HG03378 (cell line): Measurements from ENCODE around the gene FFAR1.
A peak's percentile ranks its signal among the peaks of the same experiment; 100 is the strongest.

Source experiments
- ATAC-seq: cut with Tn5 transposase; IDR thresholded peaks from one replicate; pipeline ENCODE4 v1.9.1; 2021; ENCODE audit warnings: mild to moderate bottlenecking, moderate library complexity; ENCODE audit not compliant: unreplicated experiment

FFAR1 gene

GRCh38 chr19:35314858-35315470, 32.7 kb upstream of the FFAR1 start:
- ATAC-seq: no peak

- ATAC-seq: no peak
These were observed 31.8 kb upstream of the FFAR1 start for GRCh38 chr19:35315883-35316282.

GRCh38 chr19:35316560-35316959, 31.1 kb upstream of the FFAR1 start:
- ATAC-seq: no peak

- ATAC-seq: no peak
These were observed 30.1 kb upstream of the FFAR1 start for GRCh38 chr19:35317464-35318043.

DNA sequence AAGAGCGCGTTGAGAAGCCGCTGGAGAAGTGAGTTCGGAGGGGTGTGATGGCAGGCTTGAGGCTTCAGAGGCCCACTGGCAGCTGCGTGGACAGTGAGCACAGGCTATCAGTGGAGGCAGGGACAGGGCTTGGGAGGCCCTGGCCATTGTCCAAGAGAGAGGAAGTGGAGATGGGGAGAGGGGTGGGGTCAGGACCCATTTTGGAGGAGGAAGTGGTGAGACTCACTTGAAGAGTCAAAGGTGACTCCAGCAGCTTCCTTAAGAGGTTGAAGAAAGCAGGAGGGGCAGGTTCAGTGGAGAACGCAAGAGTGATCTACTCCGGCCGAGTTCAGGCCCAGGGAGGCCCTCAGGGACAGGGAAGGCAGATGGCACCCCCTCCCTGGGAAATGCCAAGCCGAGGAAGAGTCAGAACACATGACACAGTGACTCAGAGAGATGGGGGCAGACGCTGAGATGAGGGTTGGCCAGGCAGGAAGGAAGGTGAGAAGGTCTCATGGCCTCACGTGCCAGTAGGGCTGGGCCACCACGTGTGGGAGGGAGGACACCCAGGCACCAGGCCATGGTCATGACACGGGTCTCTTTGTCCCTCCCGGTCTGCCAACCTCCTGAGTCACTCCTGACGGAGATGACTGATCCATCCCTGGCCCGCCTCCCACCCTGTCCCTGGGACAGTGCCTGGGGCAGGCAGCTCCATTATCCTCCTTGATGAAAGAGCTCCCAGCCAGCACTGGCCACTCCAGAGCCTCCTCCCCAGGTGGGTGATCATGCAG, 28.8 kb upstream of the FFAR1 start:
- ATAC-seq: no peak

DNA sequence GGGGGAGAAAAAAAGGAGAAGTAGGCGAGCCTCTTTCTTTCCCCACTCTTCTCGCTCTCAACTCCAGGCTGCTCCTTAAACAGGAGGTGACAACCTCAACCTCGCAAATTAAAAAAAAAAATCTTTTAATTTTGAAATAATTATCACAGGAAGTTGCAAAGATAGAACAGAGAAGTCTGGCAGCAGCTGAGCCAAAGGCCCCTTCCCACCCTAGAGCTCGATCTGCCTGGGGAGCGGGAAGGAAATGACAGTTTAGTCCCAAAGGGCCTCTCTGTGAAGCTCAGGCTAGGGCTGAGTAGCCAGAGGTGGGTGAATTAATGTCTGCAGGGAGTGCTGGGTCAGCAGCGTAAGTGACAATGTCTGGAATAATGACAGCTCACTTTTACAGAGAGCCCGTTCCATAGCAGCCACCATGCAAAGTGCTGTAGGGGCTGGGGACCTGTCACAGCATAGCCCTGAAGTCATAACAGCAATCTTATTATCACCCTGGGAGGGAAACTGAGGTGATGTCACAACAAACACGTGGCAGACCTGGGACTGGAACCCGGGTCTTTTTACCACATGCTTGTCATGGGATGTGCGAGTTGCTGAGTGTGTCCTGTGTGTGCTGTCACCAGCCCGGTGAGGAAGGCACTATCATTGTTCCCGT, 27.5 kb upstream of the FFAR1 start:
- ATAC-seq: no peak

DNA sequence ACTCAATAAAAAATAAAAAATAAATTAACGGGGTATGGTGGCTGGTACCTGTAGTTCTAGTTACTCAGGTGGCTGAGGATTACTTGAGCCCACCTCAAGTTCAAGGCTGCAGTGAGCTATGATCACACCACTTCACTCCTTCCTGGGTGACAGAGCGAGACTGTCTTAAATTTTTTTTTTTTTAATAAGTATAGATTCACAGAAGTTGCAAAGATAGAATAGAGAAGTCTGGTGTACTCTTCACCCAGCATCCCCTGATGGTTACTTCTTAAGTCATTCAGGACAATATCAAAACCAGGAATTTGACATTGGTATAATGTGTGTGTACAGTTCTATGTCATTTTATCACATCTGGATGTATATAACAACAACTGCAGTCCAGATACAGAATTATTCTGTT, 26.4 kb upstream of the FFAR1 start:
- ATAC-seq: no peak

DNA sequence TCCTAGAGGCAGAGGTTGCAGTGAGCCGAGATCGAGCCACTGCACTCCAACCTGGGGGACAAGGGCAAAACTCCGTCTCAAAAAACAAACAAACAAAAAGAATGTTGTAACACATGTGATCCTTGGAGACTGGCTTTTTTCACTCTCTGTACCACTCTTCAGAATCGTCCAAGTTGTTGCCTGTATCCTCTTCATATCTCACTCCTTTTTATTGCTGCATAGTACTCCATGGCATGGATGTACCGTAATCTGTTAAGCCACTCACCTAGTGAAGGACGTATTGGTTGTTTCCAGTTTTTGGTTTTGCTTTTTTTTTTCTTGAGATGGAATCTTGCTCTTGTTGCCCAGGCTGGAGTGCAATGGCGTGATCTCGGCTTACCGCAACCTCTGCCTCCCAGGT, 25.7 kb upstream of the FFAR1 start:
- no peak for ATAC-seq

DNA sequence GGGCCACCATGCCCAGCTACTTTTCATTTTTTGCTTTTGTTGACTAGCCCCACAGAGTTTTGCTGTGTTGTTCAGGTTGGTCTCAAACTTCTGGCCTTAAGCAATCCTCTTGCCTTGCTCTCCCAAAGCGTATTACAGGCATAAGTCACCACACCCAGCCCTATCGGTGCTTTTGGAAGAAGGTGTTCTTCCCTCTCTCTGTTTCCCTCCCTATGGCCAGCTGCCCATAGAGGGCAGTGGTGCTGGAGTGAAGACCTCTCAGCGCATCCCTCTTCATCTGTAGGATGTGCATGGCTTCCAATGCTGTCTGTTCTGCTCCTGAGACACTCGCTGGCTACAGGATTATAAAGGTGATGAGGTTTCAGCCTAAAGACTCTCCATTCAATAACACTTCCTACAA, 20.1 kb upstream of the FFAR1 start:
- no peak for ATAC-seq

GRCh38 chr19:35328851-35329285, 18.8 kb upstream of the FFAR1 start, which contains the start of gene CD22:
TSS of gene CD22 (plus strand) at chr19:35329187. CDS start at chr19:35332041, 2,854 bp downstream.
- no peak for ATAC-seq

DNA sequence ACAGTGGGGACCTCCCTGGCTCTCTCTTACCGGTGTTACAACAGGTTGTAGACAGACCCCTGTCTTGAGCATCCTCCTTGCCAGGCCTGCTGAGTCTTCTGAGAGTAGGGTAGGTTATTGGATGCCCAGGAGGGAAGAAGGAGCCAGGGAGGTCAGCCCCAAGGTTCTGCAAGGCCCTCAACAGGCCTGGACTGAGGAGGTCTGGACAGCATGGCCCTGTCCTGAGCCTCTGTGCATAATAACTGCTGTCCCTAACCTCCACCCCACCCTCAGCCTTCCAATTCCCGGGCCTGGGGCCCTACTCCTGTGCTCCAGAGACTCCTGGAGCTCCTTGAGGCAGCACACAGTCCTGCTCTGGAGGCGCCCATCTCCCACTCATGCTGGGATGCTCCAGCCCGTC, 18.4 kb upstream of the FFAR1 start:
- no peak for ATAC-seq

DNA sequence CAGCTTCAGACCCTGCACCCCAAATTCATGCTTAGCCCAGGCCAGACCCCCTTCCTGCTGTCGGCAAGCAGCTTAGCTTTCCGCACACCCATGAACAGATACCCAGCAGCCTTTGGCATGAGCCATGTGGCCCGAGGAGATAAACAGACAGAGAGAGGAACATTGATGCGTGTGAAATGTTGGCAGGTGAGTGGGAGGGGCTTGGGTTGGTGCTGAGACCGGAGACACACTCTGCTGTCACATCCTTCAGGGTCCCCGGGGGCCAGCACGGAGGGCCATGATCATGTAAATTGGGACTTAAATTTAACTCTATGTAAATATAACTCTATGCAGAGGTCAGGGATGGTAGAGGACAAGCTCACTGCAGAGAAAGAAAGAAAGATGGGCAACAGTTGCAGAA, 17.2 kb upstream of the FFAR1 start:
- peak; percentile 47 for ATAC-seq

GRCh38 chr19:35331551-35332214, 16.0 kb upstream of the FFAR1 start:
- ATAC-seq: no peak

DNA sequence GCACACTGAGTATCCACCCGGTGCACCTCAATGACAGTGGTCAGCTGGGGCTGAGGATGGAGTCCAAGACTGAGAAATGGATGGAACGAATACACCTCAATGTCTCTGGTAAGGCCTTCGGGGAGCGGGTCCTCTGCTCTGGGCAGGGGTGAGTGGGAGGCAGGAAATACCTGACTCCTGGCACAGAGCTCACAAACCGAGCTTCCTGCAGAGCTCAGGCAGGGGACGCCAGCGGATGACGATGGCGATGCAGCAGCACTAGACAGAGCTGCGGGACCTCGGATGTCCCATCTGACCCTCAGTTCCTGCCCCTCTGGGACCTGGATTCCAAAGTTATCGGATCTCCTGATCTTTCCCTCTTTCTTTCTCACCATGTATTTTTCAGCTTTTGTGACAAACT, 14.9 kb upstream of the FFAR1 start:
- ATAC-seq: no peak

DNA sequence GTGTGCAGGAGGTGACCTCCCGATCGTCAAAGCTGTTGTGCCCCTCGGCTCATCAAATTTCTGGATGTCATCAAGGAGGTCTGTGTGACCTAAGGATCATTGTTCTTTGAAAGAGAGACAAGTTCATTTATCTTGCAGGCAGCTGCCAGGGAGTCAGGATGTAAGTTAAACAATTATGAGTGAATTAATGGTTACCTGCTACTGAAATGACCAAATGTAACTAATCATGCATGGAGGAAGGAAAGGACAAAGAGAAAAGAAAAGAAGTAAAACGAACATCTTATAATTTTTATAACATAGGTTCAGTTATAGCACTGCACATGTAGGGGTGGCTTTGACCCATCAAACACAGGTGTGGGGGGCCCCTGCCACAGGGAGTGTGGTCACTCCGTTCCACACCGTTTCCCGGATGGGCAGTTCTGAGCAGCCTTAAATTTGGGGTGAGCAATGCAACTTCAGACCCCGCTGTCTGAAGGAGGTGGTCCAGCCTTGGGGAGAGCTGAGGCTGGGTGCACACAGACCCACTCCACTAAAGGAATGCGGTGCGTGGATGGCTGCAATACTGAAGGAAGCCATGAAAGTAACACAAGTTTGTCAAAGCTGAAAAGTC, 13.5 kb upstream of the FFAR1 start:
- no peak for ATAC-seq

- ATAC-seq: no peak
These were observed 11.3 kb upstream of the FFAR1 start for GRCh38 chr19:35336166-35336955.

GRCh38 chr19:35337097-35337983, 10.4 kb upstream of the FFAR1 start:
- ATAC-seq: no peak

DNA sequence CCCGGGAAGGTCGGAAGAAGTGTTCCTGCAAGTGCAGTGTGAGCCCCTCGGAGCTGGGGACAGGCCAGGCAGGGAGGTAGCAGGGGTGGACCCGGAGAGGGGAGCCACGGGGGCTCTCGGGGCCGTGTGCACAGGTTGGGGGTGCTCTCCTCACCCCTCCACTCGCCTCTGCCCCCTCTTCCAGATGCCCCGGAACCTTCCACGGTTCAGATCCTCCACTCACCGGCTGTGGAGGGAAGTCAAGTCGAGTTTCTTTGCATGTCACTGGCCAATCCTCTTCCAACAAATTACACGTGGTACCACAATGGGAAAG, 9.8 kb upstream of the FFAR1 start:
- no peak for ATAC-seq

- ATAC-seq: no peak
These were observed 7.3 kb upstream of the FFAR1 start for GRCh38 chr19:35340431-35340830.
